ENCODE results near the gene SLC30A7.

DNA sequence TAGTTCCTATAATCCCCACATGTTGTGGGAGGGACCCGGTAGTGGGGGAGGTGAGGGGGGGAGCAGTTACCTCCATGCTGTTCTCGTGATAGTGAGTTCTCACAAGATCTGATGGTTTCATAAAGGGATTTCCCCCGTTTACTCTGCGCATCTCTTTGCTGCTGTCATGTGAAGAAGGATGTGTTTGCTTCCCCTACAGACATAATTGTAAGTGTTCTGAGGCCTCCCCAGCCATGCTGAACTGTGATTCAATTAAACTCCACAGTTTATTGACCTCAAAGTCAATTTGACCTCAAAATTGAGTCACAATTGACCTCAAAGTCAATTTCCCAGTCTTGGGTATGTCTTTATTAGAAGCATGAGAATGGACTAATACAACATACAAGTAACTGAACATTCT, 110.0 kb downstream of the SLC30A7 start:
- TF ChIP-seq, protein P1, sequence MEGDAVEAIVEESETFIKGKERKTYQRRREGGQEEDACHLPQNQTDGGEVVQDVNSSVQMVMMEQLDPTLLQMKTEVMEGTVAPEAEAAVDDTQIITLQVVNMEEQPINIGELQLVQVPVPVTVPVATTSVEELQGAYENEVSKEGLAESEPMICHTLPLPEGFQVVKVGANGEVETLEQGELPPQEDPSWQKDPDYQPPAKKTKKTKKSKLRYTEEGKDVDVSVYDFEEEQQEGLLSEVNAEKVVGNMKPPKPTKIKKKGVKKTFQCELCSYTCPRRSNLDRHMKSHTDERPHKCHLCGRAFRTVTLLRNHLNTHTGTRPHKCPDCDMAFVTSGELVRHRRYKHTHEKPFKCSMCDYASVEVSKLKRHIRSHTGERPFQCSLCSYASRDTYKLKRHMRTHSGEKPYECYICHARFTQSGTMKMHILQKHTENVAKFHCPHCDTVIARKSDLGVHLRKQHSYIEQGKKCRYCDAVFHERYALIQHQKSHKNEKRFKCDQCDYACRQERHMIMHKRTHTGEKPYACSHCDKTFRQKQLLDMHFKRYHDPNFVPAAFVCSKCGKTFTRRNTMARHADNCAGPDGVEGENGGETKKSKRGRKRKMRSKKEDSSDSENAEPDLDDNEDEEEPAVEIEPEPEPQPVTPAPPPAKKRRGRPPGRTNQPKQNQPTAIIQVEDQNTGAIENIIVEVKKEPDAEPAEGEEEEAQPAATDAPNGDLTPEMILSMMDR (IDR thresholded peaks at IDR 0.05; ENCODE audit: low read depth, low read length, poor library complexity, severe bottlenecking): no peak
- TF ChIP-seq EZH2phosphoT487 (IDR thresholded peaks at IDR 0.05; ENCODE audit: borderline replicate concordance, low read length): no peak

Measured in DOHH2 (cell line).